ENCODE measurements around the gene HEPACAM. TPM values are rescaled to one million over a fixed set of nuclear protein-coding genes. Genes with fewer than 3 reads are reported as not detected.
A peak's percentile ranks its signal among the peaks of the same experiment; 100 is the strongest.

The HEPACAM gene
- total RNA-seq, 2 donors from 2014 or later: 0.26 to 7.9 TPM

DNA sequence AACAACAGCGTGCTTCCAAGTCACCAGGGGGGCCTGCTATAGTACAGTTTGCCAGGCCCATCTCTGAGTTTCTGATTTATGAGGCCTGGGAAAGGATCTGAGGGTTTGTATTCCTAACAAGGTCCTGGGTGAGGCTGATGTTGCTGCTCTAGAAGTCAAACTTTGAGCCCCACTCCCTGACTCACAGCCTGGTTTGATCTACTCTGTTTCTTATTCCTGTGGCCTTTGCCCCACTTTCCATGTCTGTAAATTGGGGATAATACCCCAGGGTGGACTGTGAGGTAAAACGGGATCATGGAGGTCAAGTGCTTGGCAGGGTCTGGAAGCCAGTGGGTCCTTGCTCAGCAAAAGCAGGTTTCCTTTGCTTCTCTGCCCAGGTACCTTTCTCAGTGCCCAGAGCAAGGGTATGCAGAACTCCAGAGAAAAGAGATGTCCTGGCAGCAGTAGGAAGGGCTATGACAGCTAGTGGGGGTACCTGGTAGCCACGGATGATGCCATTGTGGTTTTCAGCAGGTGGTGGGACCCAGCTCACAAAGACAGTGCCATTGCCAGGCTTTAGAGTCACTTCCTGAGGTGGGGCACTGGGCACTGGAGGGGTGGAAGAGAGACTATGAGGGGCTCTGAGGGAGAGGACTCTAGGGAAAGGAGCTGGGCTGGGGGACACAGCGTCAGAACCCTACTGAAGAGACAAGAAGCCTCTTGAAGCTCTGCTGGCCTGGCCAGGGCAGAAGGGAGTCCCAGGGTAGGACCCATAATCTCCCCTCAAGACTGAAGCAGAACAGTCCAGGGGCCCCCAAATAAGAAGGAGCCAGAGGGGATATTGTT, 41.0 kb downstream of the HEPACAM start:
- no peaks in the 10 kb centered on the region for H3K4me1 ChIP-seq
- no peaks in the 10 kb centered on the region for H3K36me3 ChIP-seq (replicated peaks in 1 of 2; ENCODE audit: insufficient read depth in 1 of 2, low read depth in 2 of 2)
- no peak overlapping the region for H3K4me3 ChIP-seq
- DNase-seq: no peak
- intact Hi-C loops (cut with DNase I): no loop called here
- 67 to 75% methylated on average over 4 of the region's 4 CpGs for WGBS, 2 donors
- TF ChIP-seq POLR2A (IDR thresholded peaks at IDR 0.05): no peak
- H3K9me3 ChIP-seq: no peaks in the 10 kb centered on the region
- no peak overlapping the region for H3K27ac ChIP-seq
- H3K27me3 ChIP-seq: no peaks in the 10 kb centered on the region
- no peak for ATAC-seq

DNA sequence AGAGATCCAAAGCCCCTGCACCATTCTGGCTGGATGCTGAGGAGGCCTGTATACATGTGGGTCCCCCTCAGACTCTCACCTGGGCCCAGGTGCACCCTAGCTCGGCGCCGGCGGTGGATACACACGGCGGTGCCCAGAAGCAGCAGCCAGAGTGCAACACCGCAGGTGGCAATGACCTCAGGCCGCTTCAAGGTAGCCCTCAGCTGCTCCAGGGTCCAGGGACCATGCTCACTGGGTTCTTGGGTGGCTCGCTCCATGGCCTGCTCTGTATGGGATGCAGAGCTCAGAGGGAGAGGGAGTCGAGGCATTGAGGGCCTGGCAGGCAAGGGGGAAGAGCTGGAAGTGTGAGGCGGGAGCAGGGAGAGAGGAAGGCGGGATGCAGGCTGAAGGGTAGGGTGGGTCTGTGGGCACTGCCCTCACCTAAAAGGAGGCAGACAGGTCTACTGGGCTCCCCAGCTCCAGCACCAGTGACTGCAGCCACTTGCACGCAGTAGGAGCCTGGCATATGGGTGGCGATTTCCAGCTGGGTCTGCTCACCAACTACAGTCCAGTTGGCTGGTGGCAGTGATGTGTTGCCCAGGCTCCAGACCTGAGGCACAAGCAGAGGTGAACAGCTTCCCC, 42.0 kb downstream of the HEPACAM start:
- Histone ChIP-seq H3K9me3 (no peaks in the 10 kb centered on the region), H3K27ac (no peak overlapping the region), H3K4me1 (no peaks in the 10 kb centered on the region), H3K4me3 (no peak overlapping the region), H3K27me3 (no peaks in the 10 kb centered on the region), H3K36me3 (replicated peaks in 1 of 2; ENCODE audit: insufficient read depth in 1 of 2, low read depth in 2 of 2) (no peaks in the 10 kb centered on the region)
- intact Hi-C loops (cut with DNase I): no loop called here
- WGBS, 2 donors: 66 to 75% methylated on average over 6 to 14 of the region's 14 CpGs
- TF ChIP-seq POLR2A (IDR thresholded peaks at IDR 0.05): no peak
- DNase-seq: no peak
- no peak for ATAC-seq

GRCh38 chr11:124892750-124893454, 42.9 kb downstream of the HEPACAM start:
- Histone ChIP-seq H3K4me3 (no peak overlapping the region), H3K36me3 (replicated peaks in 1 of 2; ENCODE audit: insufficient read depth in 1 of 2, low read depth in 2 of 2) (no peaks in the 10 kb centered on the region), H3K27me3 (no peaks in the 10 kb centered on the region), H3K27ac (peak overlapping the region in 1 of 4 donors; percentile 28), H3K9me3 (no peaks in the 10 kb centered on the region), H3K4me1 (no peaks in the 10 kb centered on the region)
- intact Hi-C loops (cut with DNase I): no loop called here
- ATAC-seq (no peak), DNase-seq (no peak)
- WGBS, 2 donors: 64 to 70% methylated on average over 9 of the region's 9 CpGs
- TF ChIP-seq POLR2A (IDR thresholded peaks at IDR 0.05): no peak
- TF ChIP-seq, protein P1, sequence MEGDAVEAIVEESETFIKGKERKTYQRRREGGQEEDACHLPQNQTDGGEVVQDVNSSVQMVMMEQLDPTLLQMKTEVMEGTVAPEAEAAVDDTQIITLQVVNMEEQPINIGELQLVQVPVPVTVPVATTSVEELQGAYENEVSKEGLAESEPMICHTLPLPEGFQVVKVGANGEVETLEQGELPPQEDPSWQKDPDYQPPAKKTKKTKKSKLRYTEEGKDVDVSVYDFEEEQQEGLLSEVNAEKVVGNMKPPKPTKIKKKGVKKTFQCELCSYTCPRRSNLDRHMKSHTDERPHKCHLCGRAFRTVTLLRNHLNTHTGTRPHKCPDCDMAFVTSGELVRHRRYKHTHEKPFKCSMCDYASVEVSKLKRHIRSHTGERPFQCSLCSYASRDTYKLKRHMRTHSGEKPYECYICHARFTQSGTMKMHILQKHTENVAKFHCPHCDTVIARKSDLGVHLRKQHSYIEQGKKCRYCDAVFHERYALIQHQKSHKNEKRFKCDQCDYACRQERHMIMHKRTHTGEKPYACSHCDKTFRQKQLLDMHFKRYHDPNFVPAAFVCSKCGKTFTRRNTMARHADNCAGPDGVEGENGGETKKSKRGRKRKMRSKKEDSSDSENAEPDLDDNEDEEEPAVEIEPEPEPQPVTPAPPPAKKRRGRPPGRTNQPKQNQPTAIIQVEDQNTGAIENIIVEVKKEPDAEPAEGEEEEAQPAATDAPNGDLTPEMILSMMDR (IDR thresholded peaks at IDR 0.05): no peak

DNA sequence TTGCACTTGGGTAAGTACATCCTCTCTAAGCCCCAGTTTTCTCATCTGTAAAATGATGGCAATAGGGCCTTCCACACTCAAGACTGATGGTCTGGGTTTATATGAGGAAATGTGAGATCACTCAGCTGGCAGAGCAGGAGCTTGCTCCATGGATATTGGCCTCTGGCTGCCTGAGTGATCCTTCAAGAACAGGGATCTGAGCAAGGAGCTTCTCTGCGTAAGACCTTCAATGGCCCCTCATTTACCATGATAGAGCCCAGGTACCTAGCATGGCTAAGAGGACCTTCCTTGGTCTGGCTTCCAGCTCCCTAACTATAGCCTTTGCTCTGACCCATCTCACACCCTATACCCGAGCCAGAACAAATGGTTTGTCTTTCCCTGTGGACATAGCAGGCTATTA, 43.7 kb downstream of the HEPACAM start:
- WGBS, 2 donors: 66 to 71% methylated on average over 2 of the region's 2 CpGs
- DNase-seq: no peak
- Histone ChIP-seq H3K36me3 (replicated peaks in 1 of 2; ENCODE audit: insufficient read depth in 1 of 2, low read depth in 2 of 2) (no peaks in the 10 kb centered on the region), H3K27me3 (no peaks in the 10 kb centered on the region), H3K9me3 (no peaks in the 10 kb centered on the region), H3K4me1 (no peaks in the 10 kb centered on the region), H3K4me3 (no peak overlapping the region), H3K27ac (no peak overlapping the region)
- ATAC-seq: no peak
- TF ChIP-seq, protein P1 (IDR thresholded peaks at IDR 0.05): no peak
- TF ChIP-seq POLR2A (IDR thresholded peaks at IDR 0.05): no peak
- intact Hi-C loops (cut with DNase I): no loop called here

GRCh38 chr11:124891373-124891861, 44.4 kb downstream of the HEPACAM start:
- TF ChIP-seq POLR2A (IDR thresholded peaks at IDR 0.05): no peak
- TF ChIP-seq, protein P1 (IDR thresholded peaks at IDR 0.05): no peak
- Histone ChIP-seq H3K27me3 (no peaks in the 10 kb centered on the region), H3K4me3 (no peak overlapping the region), H3K36me3 (replicated peaks in 1 of 2; ENCODE audit: insufficient read depth in 1 of 2, low read depth in 2 of 2) (no peaks in the 10 kb centered on the region), H3K27ac (no peak overlapping the region), H3K4me1 (no peaks in the 10 kb centered on the region), H3K9me3 (no peaks in the 10 kb centered on the region)
- DNase-seq: no peak
- 47 to 81% methylated on average over 5 to 12 of the region's 12 CpGs for WGBS, 2 donors
- intact Hi-C loops (cut with DNase I): no loop called here
- no peak for ATAC-seq

Measured in body of pancreas (tissue), 4 donors.